Esophagus muscularis mucosa (tissue), 4 donors: ENCODE measurements around the gene C1QTNF5. TPM values are rescaled to one million over a fixed set of nuclear protein-coding genes. Genes with fewer than 3 reads are reported as not detected.
A peak's percentile ranks its signal among the peaks of the same experiment; 100 is the strongest.

ENCODE experiments used
- DNase-seq: peaks from one replicate; pipeline ENCODE4 v3.0.0-alpha.2; 2017; ENCODE audit errors: extremely low spot score
- H3K27ac ChIP-seq, 4 donors: fragments of 200-600 bp; sonication (generic); replicated peaks in 1 of 4; 1 replicate in 3 of 4; 2 replicates in 1 of 4; pipeline ENCODE4 v1.5.1; 2016 to 2019; ENCODE audit warnings: mild to moderate bottlenecking in 1 of 4
- H3K27me3 ChIP-seq, 4 donors: fragments of 200-600 bp; sonication (generic); one replicate each; pipeline versions ENCODE4 v1.5.1 to v1.6.0; 2016 to 2019
- H3K36me3 ChIP-seq, 4 donors: fragments of 200-600 bp; sonication (generic); one replicate each; pipeline ENCODE4 v1.5.1; 2016 to 2019
- H3K4me1 ChIP-seq, 4 donors: fragments of 200-600 bp; sonication (generic); one replicate each; pipeline ENCODE4 v1.5.1; 2016 to 2019
- H3K4me3 ChIP-seq, 4 donors: fragments of 200-600 bp; sonication (generic); 1 replicate in 2 of 4; 2 replicates in 2 of 4; pipeline ENCODE4 v1.5.1; 2016 to 2019; ENCODE audit warnings: mild to moderate bottlenecking in 4 of 4, moderate library complexity in 1 of 4
- H3K9me3 ChIP-seq, 4 donors: fragments of 200-600 bp; sonication (generic); 1 replicate in 3 of 4; 2 replicates in 1 of 4; pipeline ENCODE4 v1.5.1; 2016 to 2019
- EP300 ChIP-seq: sonication (generic); formaldehyde crosslinking; IDR thresholded peaks from one replicate; pipeline ENCODE4 v1.6.1; 2017; ENCODE audit warnings: antibody characterized with exemption
- POLR2A ChIP-seq: fragments of 450-650 bp; IDR thresholded peaks from one replicate; pipeline ENCODE4 v1.6.1; 2017; ENCODE audit warnings: antibody characterized with exemption, moderate library complexity, mild to moderate bottlenecking, low read depth
- POLR2AphosphoS5 ChIP-seq, 2 donors: sonication (generic); formaldehyde crosslinking; IDR thresholded peaks; one replicate each; pipeline ENCODE4 v1.6.1; 2017; ENCODE audit warnings: antibody characterized with exemption in 2 of 2
- WGBS: methylation state at CpG from one replicate; pipeline ENCODE4 v1.1.5; 2018; 5-methylcytosine and 5-hydroxymethylcytosine counted together
- intact Hi-C: fragments of 100-400 bp; cut with DNase I; formaldehyde crosslinking; loops from one replicate; pipeline ENCODE4 v1.15.1; 2023
- total RNA-seq, 4 donors: library from RNA; depleted of rRNA; stranded (reverse); fragments of >200 nt; gene quantifications; one replicate each; pipeline versions ENCODE4 v1.1.0 to v1.2.1, GENCODE V29; 2016
- TF ChIP-seq, protein P1 (sequence below), 3 experiments: fragments of 200-600 bp in 2 of 3; fragments of 450-650 bp in 1 of 3; sonication (generic) in 2 of 3; IDR thresholded peaks; one replicate each; pipeline ENCODE4 v1.5.1; 2017 to 2019; ENCODE audit warnings: antibody characterized with exemption in 3 of 3, mild to moderate bottlenecking in 2 of 3, moderate library complexity in 1 of 3

The C1QTNF5 gene
- total RNA-seq, 4 donors from 2014 or later, result 23.7 to 74.3 (median 51.6) TPM

DNA sequence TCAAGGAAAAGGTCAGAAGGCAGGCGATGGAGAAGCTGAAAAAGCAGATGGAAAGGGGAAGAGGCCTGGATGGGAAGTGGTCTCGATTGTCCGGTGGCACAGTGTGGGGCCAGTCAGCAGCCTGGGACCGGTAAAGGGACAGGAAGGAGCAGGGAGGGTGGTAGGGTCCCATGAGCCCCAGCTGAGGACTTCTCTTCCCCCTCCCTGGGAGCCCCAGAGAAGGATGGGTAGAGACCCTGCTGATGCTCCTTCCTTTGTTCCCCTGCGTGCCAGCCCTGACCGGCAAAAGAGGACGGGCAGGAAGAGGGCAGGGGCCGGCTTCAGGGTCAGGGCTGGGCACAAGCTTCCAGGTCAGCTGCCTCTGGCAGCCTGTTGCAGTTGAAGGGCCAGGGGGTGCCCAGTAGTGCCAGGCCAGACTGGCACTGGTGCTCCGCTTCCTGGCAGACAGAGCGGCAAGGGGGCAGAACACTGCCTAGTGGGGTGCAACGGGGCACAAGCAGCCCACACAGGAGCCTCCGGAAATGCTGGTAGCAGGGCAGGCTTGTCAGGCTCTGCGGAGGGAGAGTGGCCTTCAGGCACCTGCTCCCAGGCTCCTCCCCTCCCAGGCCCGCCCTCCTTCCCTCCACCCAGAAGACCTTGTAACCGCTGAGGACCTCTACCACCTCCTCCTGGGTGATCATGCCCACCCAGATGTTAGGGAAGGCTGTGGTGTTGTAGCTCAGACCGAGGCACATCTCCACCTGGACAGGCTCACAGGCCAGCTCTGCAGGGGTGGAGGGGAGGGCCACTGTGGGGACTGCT is 739 bp upstream of the C1QTNF5 start:
- no peaks in the 10 kb centered on the region for H3K9me3 ChIP-seq
- intact Hi-C loops, result no loop called here
- peaks cover 1 to 9% (median 7%) of the 10 kb centered on the region in 4 donors for H3K36me3 ChIP-seq
- no peak for TF ChIP-seq POLR2A
- TF ChIP-seq, protein P1, sequence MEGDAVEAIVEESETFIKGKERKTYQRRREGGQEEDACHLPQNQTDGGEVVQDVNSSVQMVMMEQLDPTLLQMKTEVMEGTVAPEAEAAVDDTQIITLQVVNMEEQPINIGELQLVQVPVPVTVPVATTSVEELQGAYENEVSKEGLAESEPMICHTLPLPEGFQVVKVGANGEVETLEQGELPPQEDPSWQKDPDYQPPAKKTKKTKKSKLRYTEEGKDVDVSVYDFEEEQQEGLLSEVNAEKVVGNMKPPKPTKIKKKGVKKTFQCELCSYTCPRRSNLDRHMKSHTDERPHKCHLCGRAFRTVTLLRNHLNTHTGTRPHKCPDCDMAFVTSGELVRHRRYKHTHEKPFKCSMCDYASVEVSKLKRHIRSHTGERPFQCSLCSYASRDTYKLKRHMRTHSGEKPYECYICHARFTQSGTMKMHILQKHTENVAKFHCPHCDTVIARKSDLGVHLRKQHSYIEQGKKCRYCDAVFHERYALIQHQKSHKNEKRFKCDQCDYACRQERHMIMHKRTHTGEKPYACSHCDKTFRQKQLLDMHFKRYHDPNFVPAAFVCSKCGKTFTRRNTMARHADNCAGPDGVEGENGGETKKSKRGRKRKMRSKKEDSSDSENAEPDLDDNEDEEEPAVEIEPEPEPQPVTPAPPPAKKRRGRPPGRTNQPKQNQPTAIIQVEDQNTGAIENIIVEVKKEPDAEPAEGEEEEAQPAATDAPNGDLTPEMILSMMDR (IDR thresholded peaks at IDR 0.05), result no peak
- no peak for TF ChIP-seq EP300
- no peak for TF ChIP-seq POLR2AphosphoS5 (IDR thresholded peaks at IDR 0.05)
- H3K27me3 ChIP-seq, result no peaks in the 10 kb centered on the region
- H3K4me1 ChIP-seq, result peaks cover 33 to 56% (median 52%) of the 10 kb centered on the region in 4 donors
- H3K4me3 ChIP-seq, result peak overlapping the region; percentile 59 to 77 (median 70)
- H3K27ac ChIP-seq, result peak overlapping the region; percentile 86 to 90 (median 88)
- DNase-seq, result no peak
- WGBS, result 56% methylated on average over 10 of the region's 16 CpGs

DNA sequence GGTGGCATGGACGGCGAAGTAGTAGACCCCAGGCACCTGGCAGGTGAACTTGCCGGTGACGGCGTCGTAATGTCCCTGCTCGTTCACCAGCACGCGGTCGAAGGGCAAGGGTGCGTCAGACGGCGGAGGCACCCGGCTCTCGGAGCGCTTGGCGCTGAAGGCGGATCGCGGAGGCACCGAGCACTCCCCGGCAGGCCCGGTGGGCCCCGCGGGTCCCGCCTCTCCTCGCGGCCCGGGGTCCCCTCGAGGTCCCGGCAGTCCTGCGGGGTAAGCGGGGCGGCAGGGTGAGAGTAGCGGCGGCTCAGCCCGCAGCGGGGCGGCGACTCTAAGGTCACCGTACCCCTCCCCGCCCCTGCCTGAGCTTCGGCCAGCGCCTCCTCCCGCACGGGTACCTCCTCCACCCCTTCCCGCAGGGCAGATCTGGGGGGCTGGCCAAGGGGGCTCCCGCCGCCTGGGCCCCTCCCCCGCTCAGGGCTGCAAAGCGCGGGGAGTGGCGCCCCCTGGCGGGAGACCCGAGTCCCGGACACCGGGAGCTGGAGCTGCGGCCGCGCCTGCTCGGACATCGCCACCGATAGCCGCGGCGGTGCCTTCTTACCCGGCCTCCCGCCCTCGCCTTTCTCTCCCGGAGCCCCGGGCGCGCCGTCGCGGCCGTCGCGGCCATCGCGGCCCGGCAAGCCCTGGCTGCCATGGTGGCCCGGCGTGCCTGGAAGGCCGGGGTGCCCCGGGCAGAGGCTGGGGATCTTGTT is 921 bp downstream of the C1QTNF5 start:
- intact Hi-C loops, result no loop called here
- Histone ChIP-seq H3K27ac (peak overlapping the region; percentile 86 to 90 (median 88)), H3K4me1 (peaks cover 44 to 72% (median 67%) of the 10 kb centered on the region in 4 donors), H3K27me3 (no peaks in the 10 kb centered on the region), H3K9me3 (no peaks in the 10 kb centered on the region), H3K4me3 (peak overlapping the region; percentile 59 to 77 (median 70)), H3K36me3 (peaks cover 5 to 17% (median 12%) of the 10 kb centered on the region in 4 donors)
- TF ChIP-seq POLR2AphosphoS5 (IDR thresholded peaks at IDR 0.05) (peak; percentile 52 to 71), POLR2A (no peak)
- TF ChIP-seq, protein P1 (IDR thresholded peaks at IDR 0.05), result peak; percentile 89 to 95 (median 94)
- 17% methylated on average over 12 of the region's 86 CpGs for WGBS
- no peak for DNase-seq

DNA sequence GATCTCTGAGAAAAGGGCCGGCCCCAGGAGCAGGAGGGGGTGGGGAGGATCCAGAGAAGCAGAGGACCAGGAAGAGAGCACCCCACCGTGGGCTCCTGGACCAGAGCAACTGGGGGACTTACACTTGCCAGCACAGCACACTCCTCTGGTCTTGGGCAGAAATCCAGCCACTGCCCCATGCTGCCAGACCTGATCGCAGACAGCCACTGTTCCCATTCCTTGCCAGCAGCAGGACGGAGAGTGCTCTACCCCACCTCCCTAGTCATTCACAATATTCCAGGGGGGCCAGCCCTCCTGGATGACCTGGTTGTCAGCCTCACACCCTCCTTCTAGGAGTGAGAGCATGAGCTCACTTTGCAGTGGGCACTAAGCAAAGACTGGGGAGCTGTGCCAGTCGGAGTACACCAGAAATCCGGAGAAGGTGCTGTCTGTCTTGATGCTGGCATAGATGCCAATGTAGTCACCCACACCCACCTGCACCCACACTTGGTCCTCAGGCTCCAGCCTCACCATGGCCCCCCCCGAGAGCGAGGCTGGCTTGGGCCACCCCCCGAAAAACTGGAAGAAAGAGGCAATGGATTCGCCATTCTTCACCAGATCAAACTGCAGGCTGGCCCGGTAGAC is 1.6 kb downstream of the C1QTNF5 start:
- Histone ChIP-seq H3K4me1 (peaks cover 44 to 74% (median 69%) of the 10 kb centered on the region in 4 donors), H3K27me3 (no peaks in the 10 kb centered on the region), H3K9me3 (no peaks in the 10 kb centered on the region), H3K27ac (peak overlapping the region; percentile 86 to 90 (median 88)), H3K4me3 (peak overlapping the region; percentile 59 to 77 (median 70)), H3K36me3 (peaks cover 5 to 17% (median 12%) of the 10 kb centered on the region in 4 donors)
- intact Hi-C loops, result no loop called here
- DNase-seq, result no peak
- 18% methylated on average over 4 of the region's 11 CpGs for WGBS
- TF ChIP-seq EP300, result no peak
- TF ChIP-seq, protein P1 (IDR thresholded peaks at IDR 0.05), result no peak
- no peak for TF ChIP-seq POLR2A
- TF ChIP-seq POLR2AphosphoS5 (IDR thresholded peaks at IDR 0.05), result no peak

DNA sequence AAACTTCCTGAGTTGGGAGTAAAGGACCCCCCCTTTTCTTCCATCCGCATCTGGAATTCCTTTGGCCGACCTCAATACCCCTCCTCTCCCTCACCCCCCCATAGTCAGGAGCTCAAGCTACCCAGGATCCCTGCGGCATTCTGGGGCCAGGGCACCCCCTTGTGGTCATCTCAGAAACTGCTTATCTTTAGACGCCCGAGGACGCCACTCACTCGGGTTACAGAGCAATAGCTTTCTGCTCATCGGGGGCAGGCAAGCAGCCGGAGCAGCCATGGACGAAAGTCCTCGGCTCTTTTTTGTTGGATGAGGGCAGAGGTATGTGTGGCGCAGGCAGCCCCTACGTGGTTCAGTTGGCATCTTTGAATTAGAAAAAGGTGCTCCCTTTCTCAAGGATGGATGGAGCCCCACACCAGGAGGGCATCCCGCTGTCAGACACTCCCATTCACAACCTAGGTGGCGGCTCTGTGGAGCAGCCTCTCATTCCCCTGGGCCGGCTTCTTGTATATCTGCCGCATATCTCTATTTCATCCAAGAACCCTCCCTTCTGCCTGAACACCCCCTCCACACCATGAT is 2.3 kb downstream of the C1QTNF5 start:
- Histone ChIP-seq H3K4me1 (peaks cover 44 to 79% (median 75%) of the 10 kb centered on the region in 4 donors), H3K27me3 (no peaks in the 10 kb centered on the region), H3K36me3 (peaks cover 5 to 17% (median 12%) of the 10 kb centered on the region in 4 donors), H3K27ac (peak overlapping the region; percentile 86 to 90 (median 88)), H3K4me3 (peak overlapping the region; percentile 59 to 77 (median 70)), H3K9me3 (no peaks in the 10 kb centered on the region)
- no peak for TF ChIP-seq EP300
- TF ChIP-seq, protein P1 (IDR thresholded peaks at IDR 0.05), result peak; percentile 79 to 91 (median 86)
- TF ChIP-seq POLR2A, result no peak
- peak; percentile 25 to 55 for TF ChIP-seq POLR2AphosphoS5 (IDR thresholded peaks at IDR 0.05)
- WGBS, result 16% methylated on average over 12 of the region's 17 CpGs
- intact Hi-C loops, result no loop called here
- DNase-seq, result no peak
